GM21447 (cell line): ENCODE data around the gene MCM5.

Experiments used
- ATAC-seq: cut with Tn5 transposase; IDR thresholded peaks from one replicate; pipeline ENCODE4 v1.9.1; 2021; ENCODE audit not compliant: unreplicated experiment

The MCM5 gene

GRCh38 chr22:35400501-35400790 is 506 bp downstream of the MCM5 start:
- ATAC-seq: peak; percentile 11

DNA sequence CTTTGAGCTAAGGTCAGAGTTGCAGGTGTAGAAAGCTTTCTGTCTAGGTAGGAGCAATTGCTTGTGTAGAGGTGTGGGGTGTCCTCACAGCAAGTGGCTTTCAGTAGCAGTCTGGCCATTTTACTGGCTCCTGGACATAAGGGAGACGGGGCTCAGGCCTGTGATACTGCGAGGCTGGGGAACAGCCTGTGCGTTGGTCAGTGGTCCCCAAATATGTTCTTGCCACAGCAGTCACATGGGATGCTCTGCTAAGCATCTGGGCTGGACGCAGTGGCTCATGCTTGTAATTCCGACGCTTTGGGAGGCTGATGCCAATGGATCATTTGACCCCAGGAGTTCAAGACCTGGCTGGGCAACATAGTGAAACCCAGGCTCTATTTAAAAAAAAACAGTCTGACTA is 1.9 kb downstream of the MCM5 start:
- ATAC-seq: no peak

DNA sequence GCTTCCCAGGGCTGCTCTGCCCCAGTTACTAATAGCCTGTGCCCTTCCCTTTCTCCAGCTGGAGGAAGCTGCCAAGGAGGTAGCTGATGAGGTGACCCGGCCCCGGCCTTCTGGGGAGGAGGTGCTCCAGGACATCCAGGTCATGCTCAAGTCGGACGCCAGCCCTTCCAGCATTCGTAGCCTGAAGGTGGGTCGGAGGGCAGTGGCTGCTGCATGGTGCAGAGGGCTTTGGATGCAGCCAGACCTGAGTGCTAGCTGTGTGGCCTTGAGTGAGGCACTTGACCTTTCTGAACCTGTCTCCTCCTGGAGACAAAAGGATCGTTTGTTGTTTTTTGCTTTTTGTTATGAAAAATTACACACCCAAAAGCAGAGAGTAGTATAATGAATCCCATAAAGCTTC is 3.4 kb downstream of the MCM5 start:
- no peak for ATAC-seq

GRCh38 chr22:35404176-35404575 is 4.2 kb downstream of the MCM5 start:
- no peak for ATAC-seq

- ATAC-seq: no peak
These were observed 6.5 kb downstream of the MCM5 start for GRCh38 chr22:35406443-35406842.

DNA sequence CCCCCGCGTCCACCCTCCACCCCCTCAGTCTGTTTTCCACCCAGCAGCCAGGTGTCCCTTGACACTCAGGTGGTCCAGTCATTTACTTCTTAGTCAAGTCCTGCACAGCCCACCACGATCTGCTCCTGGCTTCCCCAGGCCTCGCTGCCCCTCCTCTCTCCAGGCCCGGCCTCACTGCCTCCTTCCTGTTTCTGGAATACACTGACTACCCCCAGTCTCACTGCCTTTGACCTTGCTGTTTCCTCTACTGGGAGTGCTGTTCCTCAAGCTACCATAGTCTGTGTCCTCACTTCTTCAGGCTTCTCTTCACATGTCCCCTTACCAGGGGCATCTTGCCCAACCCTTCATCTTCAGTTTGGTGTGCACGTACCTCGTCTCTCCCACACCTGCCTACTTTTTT is 7.4 kb downstream of the MCM5 start:
- no peak for ATAC-seq

DNA sequence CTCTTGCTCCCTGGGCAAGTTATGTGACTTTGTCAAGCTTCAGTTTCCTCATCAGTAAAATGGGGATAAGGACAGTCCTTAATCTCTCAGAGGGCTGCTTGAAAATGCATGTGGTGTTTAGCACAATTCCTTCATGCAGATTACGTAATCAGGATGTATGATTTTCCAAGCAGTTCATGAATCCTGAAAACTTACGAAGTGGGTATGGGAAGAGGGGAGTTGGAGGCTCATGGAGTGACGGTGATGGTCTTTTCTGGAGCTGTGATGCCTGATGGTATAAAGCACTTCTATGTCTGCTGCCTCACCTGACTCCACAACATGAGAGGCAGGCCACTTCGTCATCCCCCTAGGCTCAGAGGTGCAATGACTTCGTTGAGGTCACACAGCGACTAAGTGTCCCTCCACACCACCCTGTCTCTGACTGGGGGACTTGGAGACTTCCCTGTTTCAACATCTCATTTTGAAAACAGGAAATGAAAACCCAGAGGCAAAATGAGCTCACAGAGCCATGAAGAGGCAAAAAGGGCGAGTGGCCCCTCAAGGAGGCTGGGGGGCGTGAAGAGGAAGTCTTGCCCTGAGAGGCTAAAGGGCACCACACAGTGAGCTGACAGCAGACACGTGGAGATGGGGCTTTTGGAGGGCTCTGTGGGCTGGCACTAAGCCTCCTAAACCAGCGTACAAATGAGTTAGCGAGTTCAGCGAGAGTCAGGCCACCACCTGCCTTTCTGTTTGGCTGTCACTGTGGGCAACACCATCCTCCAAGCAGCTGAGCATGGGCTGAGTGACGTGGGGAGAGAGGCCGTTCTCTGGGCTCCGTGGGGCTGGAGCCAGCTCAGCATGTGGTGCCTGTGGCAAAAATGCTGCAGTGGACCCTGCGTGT is 10.1 kb downstream of the MCM5 start:
- ATAC-seq: peak; percentile 61

DNA sequence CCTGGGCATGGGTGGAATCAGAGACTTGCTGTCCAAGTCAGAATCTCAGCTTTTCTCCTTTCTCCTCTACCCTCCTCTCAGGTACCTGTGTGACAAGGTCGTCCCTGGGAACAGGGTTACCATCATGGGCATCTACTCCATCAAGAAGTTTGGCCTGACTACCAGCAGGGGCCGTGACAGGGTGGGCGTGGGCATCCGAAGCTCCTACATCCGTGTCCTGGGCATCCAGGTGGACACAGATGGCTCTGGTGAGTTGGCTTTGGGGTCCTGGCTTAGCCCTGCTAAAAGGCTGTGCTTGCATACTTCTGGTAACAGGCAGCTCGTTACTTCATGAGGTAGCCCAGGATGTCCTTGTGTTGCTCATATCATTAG is 10.7 kb downstream of the MCM5 start:
- ATAC-seq: no peak

- no peak for ATAC-seq
These were observed 11.2 kb downstream of the MCM5 start for GRCh38 chr22:35411102-35411501.

GRCh38 chr22:35413624-35414023 is 13.7 kb downstream of the MCM5 start:
- no peak for ATAC-seq

GRCh38 chr22:35417606-35418005 is 17.7 kb downstream of the MCM5 start:
- no peak for ATAC-seq

DNA sequence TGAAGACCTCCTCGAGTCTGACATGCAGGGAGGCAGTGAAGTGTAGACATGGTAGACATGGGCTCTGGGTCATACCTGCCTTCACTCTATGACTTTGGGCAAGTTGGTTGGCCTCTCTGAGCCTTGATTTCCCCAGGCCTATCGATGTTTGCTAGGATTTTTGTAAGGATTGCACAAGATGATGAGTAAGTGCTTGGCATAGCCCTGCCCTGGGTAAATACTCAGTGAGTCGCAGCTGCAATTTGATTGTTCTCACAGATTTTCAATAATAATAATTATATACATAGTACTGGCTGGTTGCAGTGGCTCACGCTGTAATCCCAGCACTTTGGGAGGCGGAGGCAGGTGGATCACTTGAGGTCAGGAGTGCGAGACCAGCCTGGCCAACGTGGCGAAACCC is 18.1 kb downstream of the MCM5 start:
- no peak for ATAC-seq

DNA sequence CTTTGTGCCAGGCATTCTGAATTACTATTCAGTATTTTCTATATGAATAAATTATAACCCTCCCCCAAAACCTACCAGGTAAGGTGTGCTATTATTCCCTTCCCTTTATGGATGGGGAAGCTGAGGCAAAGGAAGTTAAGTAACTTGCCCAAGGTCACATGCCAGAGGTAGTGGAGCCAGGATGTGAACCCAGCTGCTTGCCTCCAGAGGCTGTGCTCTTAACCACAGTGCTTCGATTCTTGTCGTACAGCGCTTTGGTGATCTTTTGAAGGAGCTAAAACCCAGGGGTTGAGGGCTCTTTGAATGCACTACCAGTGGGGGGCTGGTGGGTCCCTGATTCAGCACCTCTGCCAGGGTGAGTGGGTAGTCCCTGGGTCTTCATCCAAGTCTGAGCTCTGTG is 18.8 kb downstream of the MCM5 start:
- ATAC-seq: no peak

DNA sequence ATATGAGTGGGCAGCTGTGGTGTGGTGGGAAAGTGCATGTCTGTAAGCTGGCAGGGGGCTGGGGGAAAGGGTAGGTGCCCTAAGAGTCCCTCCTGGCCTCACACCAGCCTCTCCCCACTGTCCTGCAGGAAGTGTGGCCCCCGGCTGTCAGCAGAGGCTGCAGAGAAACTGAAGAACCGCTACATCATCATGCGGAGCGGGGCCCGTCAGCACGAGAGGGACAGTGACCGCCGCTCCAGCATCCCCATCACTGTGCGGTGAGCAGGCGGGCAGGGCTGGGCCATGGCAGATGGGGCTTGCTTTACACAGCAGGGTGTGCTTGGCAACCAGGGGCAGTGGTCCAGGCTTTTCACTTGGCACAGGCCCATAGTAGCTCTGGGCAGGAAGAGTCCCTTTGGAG is 19.8 kb downstream of the MCM5 start:
- no peak for ATAC-seq

DNA sequence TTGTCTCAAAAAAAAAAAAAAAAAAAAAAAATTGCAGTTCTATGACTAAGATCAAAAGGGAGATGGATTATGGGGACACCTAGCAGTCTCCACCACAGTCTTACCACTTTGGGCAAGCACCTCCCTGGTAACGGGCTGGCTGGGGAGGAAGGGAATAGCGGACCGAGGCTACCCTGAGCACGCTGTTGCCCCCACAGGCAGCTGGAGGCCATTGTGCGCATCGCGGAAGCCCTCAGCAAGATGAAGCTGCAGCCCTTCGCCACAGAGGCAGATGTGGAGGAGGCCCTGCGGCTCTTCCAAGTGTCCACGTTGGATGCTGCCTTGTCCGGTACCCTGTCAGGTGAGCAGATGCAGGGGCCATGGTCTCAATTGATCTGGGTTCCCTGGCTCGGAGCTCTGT is 21.2 kb downstream of the MCM5 start:
- ATAC-seq: no peak

GRCh38 chr22:35422145-35422544 is 22.2 kb downstream of the MCM5 start:
- no peak for ATAC-seq

- ATAC-seq: no peak
These were observed 23.0 kb downstream of the MCM5 start for GRCh38 chr22:35422936-35423335.

- ATAC-seq: no peak
These were observed 24.1 kb downstream of the MCM5 start for GRCh38 chr22:35424081-35424480.

DNA sequence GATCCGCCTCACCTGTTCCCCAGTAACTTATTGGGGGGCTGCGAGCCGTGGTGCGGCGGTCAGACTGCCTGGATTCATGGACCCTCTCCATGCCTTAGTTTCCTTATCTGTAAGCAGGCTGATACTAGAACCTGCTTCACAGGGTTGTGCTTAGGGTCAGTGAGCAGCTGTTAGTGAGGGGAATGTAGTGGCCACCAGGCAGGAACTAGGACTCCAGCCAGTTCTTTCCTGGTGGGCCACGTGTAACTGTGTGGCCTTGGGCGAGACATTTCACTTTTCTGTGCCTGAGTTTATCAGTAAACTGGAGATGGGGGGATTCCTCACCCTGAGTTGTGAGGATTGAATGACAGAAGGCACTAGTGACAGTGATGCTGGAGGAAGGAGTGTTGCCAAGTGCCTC is 24.8 kb downstream of the MCM5 start:
- ATAC-seq: no peak

GRCh38 chr22:35425546-35425945 is 25.6 kb downstream of the MCM5 start:
- no peak for ATAC-seq

DNA sequence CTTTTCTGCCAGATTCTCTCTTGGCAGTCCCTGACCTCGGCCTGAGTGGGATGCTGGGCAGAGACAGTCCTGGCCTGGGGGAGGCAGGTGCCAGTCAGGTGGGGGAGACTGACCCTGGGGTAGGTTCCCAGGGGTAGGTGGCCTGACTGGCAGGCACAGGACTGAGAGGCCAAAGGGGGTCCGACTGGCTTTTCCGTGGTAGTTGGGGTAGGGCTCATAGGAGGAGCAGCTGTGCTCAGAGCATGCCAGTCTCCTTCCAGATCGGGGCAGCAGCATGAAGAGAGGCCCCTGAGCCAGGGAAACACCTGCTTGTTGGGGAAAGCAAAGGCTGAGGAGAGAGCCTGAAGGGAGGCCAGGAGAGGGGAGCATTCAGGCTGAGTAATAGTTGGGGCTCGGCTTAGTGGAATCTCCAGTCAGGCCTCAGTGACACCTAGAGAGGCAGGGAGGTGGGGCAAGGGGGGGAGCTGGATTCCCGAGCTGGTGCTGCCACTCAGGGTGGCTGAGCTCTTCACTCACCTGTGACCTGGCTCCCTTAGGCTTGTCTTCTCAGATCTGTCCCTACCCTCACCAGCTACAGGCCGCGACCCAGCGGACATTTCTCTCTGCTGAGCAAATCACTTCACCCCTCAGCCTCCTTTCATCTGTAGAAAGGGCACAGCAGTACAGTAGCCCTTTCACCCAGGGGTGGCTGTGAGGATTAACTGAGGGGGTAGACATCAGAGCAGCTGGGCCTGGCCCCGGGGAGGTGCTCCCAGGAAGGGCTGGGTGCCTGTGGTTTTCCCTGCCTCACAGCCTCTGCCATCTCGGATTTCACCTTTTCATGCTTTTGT is 26.2 kb downstream of the MCM5 start:
- ATAC-seq: no peak

GRCh38 chr22:35426801-35427140 is 26.8 kb downstream of the MCM5 start:
- ATAC-seq: no peak

DNA sequence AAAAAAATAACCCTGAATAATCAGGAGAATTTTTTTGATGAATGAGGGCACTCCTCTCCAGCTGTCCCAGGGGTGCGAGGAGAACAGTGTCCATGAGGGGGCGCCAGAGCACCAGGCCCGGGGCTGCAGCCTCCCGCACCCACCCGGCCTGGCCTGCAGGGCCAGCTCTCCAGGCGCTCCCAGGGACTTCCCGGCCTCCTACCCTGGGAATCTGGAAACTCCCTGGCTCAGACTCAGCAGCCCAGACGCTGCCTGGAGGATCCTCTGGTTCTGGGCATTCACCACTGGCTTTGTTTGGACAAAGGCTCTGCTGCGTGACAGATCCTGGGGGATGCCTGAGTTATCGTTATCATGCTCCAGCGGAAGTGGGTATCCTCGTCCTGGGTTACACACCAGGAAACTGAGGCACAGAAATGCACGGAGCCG is 31.0 kb downstream of the MCM5 start:
- no peak for ATAC-seq
